ENCODE measurements around the gene MYLK. TPM values are rescaled to one million over a fixed set of nuclear protein-coding genes. Genes with fewer than 3 reads are reported as not detected.
A peak's percentile ranks its signal among the peaks of the same experiment; 100 is the strongest.
"Not testable (repeated sequence)": the region's sequence is repeated elsewhere in the genome, so short reads cannot be mapped to it uniquely, and the experiment has no call there.

Gene MYLK
- polyA plus RNA-seq, 4 donors: 129 to 162 (median 137) TPM

GRCh38 chr3:123610331-123610730 lies 273.8 kb downstream of the MYLK start:
- DNase-seq (ENCODE audit: low read depth in 4 of 4, low spot score in 3 of 4): no peak

DNA sequence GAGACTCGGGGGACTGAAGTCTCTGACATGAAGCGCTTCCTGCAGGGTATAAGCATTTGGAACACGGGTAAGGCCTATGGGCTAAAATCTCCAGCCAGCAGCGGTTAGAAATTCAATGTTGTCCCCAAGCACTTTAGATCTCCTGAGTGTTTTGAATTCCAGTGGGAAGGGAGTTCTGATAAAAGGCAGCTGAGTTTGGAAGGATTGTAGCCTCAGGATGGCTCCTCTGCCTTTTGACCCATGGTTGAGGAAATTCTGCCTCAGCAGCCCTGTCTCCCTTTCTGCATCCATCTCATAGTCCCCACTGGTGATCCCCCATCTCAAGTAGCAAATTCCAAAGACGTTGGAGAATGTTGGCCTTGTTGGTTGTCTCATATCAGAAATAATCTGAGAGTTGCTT lies 275.1 kb downstream of the MYLK start:
- DNase-seq (ENCODE audit: low read depth in 4 of 4, low spot score in 3 of 4): no peak

GRCh38 chr3:123608263-123608937 lies 275.7 kb downstream of the MYLK start:
- no peak for DNase-seq (ENCODE audit: low read depth in 4 of 4, low spot score in 3 of 4)

DNA sequence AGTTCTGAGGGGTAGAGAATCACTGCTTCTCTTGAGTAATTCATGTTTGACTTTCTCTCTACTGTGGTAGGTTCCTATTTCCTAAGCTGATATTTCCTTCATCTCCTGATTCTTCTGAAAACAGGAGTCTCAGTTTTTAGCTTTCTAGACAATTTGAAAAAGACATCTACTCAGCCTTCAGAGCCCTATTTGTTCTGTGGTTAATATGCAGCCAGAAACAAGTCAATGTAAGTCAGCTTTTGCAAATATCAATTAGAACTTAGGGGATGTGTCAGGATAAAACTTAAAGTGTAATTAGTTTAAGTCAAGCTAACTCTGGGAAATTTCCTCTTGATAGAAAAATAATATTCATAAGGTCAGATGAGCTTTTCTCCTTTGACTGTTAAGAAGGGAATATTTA lies 277.6 kb downstream of the MYLK start:
- DNase-seq (ENCODE audit: low read depth in 4 of 4, low spot score in 3 of 4): no peak

GRCh38 chr3:123605789-123606234 lies 278.3 kb downstream of the MYLK start:
- no peak for DNase-seq (ENCODE audit: low read depth in 4 of 4, low spot score in 3 of 4)

DNA sequence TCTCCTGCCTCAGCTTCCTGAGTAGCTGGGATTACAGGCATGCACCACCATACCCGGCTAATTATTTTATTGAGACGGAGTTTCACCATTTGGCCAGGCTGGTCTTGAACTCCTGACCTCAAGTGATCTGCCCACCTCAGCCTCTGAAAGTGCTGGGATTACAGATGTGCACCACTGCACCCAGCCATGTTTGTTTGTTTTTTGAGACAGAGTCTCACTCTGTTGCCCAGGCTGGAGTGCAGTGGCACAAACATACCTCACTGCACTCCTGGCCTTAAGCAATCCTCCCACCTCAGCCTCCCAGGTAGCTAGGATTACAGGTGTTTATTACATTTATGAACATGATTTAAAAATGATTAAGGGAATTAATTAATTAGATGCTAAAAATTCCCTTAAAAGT lies 281.0 kb downstream of the MYLK start:
- DNase-seq (ENCODE audit: low read depth in 4 of 4, low spot score in 3 of 4): not testable (repeated sequence)

GRCh38 chr3:123602325-123602724 lies 281.8 kb downstream of the MYLK start:
- DNase-seq (ENCODE audit: low read depth in 4 of 4, low spot score in 3 of 4): no peak

GRCh38 chr3:123600863-123601262 lies 283.3 kb downstream of the MYLK start:
- not testable (repeated sequence) for DNase-seq (ENCODE audit: low read depth in 4 of 4, low spot score in 3 of 4)

- DNase-seq (ENCODE audit: low read depth in 4 of 4, low spot score in 3 of 4): no peak
Observed at GRCh38 chr3:123597561-123597960, 286.6 kb downstream of the MYLK start.

- DNase-seq (ENCODE audit: low read depth in 4 of 4, low spot score in 3 of 4): no peak
Observed at GRCh38 chr3:123595396-123596180, 288.5 kb downstream of the MYLK start.

GRCh38 chr3:123593381-123593780 lies 290.8 kb downstream of the MYLK start:
- DNase-seq (ENCODE audit: low read depth in 4 of 4, low spot score in 3 of 4): no peak

- DNase-seq (ENCODE audit: low read depth in 4 of 4, low spot score in 3 of 4): no peak
Observed at GRCh38 chr3:123590685-123591450, 293.3 kb downstream of the MYLK start.

DNA sequence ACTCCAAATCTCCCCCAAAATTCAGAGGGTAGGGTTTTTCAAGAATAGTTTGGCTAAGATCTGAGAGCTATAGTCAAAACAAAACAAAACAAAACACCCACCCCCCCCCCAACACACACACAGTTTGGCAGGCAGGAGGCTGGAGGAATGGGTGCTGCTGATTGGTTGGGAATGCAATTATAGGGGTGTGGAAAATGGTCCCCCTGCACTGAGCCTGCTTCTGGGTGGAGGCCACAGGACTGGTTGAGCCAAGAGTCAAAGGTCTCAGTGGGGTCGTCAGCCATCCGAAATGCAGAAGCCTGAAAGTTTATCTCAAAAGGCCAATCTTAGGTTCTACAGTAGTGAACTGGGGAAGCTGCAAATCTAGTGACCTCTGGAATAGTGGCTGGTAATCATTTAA lies 296.7 kb downstream of the MYLK start:
- no peak for DNase-seq (ENCODE audit: low read depth in 4 of 4, low spot score in 3 of 4)

GRCh38 chr3:123586968-123587367 lies 297.2 kb downstream of the MYLK start:
- no peak for DNase-seq (ENCODE audit: low read depth in 4 of 4, low spot score in 3 of 4)

DNA sequence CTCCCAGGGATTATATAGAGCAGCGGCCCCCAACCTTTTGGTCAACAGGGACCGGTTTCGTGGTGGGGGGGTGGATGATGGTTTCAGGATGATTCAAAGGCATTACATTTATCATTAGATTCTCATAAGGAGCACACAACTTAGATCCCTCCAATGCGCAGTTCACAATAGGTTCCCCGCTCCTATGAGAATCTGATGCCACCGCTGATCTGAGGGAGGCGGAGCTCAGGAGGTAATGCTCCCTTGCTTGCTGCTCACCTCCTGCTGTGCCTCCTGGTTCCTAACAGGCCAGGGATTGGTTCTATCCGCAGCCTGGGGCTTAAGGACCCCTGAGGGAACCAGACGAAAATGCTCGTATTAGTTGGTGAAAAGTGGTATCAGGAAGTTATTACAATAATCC lies 298.0 kb downstream of the MYLK start:
- DNase-seq (ENCODE audit: low read depth in 4 of 4, low spot score in 3 of 4): peak in 2 of 4 donors; percentile 18 to 33

GRCh38 chr3:123584988-123585937 lies 298.9 kb downstream of the MYLK start, which contains the start of gene HACD2:
Gene HACD2 (minus strand): TSS chr3:123585053. CDS start chr3:123585027, 26 bp downstream.
- DNase-seq (ENCODE audit: low read depth in 4 of 4, low spot score in 3 of 4): peak; percentile 94 to 95 (median 94)

GRCh38 chr3:123584284-123584987 lies 299.7 kb downstream of the MYLK start:
- peak in 2 of 4 donors; percentile 16 to 20 for DNase-seq (ENCODE audit: low read depth in 4 of 4, low spot score in 3 of 4)

GRCh38 chr3:123583561-123583960 lies 300.6 kb downstream of the MYLK start:
- no peak for DNase-seq (ENCODE audit: low read depth in 4 of 4, low spot score in 3 of 4)

GRCh38 chr3:123582315-123582714 lies 301.8 kb downstream of the MYLK start:
- no peak for DNase-seq (ENCODE audit: low read depth in 4 of 4, low spot score in 3 of 4)

Measured in right renal pelvis (tissue), 4 donors.